Uterus (tissue), 4 donors: ENCODE results near the gene DDX43. TPM values are rescaled to one million over a fixed set of nuclear protein-coding genes. Genes with fewer than 3 reads are reported as not detected.
A peak's percentile ranks its signal among the peaks of the same experiment; 100 is the strongest.

Experiments
- DNase-seq, 2 donors: peaks; one replicate each; pipeline ENCODE4 v3.0.0-alpha.2; 2019 to 2020
- H3K27ac ChIP-seq, 2 donors: fragments of 200-600 bp; sonication (generic); 1 replicate in 1 of 2; 2 replicates in 1 of 2; pipeline ENCODE4 v1.5.1; 2016 to 2018
- H3K27me3 ChIP-seq, 2 donors: fragments of 200-600 bp; sonication (generic); one replicate each; pipeline ENCODE4 v1.5.1; 2018 to 2019; ENCODE audit warnings: control low read depth in 1 of 2
- H3K36me3 ChIP-seq, 2 donors: fragments of 200-600 bp; sonication (generic); one replicate each; pipeline ENCODE4 v1.5.1; 2019; ENCODE audit warnings: control low read depth in 1 of 2
- H3K4me1 ChIP-seq, 2 donors: fragments of 200-600 bp; sonication (generic); one replicate each; pipeline ENCODE4 v1.5.1; 2018 to 2019; ENCODE audit warnings: control low read depth in 1 of 2
- H3K4me3 ChIP-seq, 2 donors: fragments of 200-600 bp; sonication (generic); 1 replicate in 1 of 2; 2 replicates in 1 of 2; pipeline ENCODE4 v1.5.1; 2018 to 2019; ENCODE audit warnings: mild to moderate bottlenecking in 1 of 2
- H3K9me3 ChIP-seq, 2 donors: fragments of 200-600 bp; sonication (generic); one replicate each; pipeline ENCODE4 v1.5.1; 2019; ENCODE audit warnings: control low read depth in 1 of 2
- POLR2A ChIP-seq, 2 donors: fragments of 450-650 bp; IDR thresholded peaks; one replicate each; pipeline ENCODE4 v1.6.1; 2016; ENCODE audit warnings: antibody characterized with exemption in 2 of 2, mild to moderate bottlenecking in 1 of 2, moderate library complexity in 1 of 2
- intact Hi-C: fragments of 100-400 bp; cut with DNase I; formaldehyde crosslinking; loops from one replicate; pipeline ENCODE4 v1.15.1; 2023; ENCODE audit warnings: low total_unique reads
- total RNA-seq, 4 donors: library from RNA; depleted of rRNA in 3 of 4; stranded (reverse); fragments of >200 nt in 3 of 4; gene quantifications; one replicate each; pipeline versions ENCODE4 v1.1.0 to v1.2.4, GENCODE V29; 2014 to 2023
- TF ChIP-seq, protein P1 (sequence below), 4 experiments: fragments of 200-600 bp in 2 of 4; fragments of 450-650 bp in 2 of 4; sonication (generic) in 2 of 4; IDR thresholded peaks; one replicate each; pipeline ENCODE4 v1.5.1; 2016 to 2019; ENCODE audit warnings: antibody characterized with exemption in 4 of 4, mild to moderate bottlenecking in 2 of 4, moderate library complexity in 1 of 4
- donor health status: DM: yes; HTN: yes; CAD: no.

DDX43 gene
- total RNA-seq: 1 to 10 TPM in 1 of 4 donors, under 1 TPM in 1, not detected in 2; 0.43 to 3.7 TPM

DNA sequence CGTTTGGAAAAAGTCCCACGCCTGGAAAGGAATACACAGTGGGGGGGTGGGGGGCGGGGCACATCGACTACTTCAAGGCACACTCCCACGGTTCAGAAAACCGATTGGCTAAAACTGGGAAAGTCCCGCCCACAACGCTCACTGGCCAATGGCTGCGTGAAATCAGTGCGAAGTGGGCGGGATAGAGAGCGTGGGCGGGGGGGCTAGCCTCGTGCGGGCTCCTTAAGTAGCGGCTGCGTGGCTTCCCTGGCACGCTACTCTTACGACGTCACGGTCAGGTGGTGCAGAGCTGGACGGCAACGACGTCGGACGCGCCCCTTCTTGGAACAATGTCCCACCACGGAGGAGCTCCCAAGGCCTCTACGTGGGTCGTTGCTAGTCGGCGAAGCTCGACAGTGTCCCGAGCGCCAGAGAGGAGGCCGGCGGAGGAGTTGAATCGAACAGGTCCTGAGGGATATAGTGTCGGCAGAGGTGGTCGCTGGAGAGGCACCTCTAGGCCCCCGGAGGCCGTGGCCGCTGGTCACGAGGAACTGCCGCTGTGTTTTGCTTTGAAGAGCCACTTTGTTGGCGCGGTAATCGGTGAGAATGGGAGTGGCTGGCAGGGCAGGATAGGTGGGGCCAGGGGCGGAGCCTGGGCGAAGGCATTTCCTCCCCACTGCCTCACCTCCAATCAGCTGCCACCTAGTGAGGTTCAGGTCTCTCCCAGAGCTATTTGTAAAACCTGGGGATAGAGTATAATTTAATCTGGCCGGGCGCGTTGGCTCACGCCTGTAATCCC, at the start of gene DDX43:
Gene DDX43, plus strand, starts transcription at position 252 of the 778 bp plus-strand sequence. Its CDS starts 78 bp downstream, at position 330.
- H3K9me3 ChIP-seq: no peaks in the 10 kb centered on the region
- peak within 1 kb of the TSS in 1 of 2 donors; percentile 13 for H3K4me3 ChIP-seq
- no peaks in the 10 kb centered on the region for H3K4me1 ChIP-seq
- TF ChIP-seq POLR2A (IDR thresholded peaks at IDR 0.05): no peak
- TF ChIP-seq, protein P1, sequence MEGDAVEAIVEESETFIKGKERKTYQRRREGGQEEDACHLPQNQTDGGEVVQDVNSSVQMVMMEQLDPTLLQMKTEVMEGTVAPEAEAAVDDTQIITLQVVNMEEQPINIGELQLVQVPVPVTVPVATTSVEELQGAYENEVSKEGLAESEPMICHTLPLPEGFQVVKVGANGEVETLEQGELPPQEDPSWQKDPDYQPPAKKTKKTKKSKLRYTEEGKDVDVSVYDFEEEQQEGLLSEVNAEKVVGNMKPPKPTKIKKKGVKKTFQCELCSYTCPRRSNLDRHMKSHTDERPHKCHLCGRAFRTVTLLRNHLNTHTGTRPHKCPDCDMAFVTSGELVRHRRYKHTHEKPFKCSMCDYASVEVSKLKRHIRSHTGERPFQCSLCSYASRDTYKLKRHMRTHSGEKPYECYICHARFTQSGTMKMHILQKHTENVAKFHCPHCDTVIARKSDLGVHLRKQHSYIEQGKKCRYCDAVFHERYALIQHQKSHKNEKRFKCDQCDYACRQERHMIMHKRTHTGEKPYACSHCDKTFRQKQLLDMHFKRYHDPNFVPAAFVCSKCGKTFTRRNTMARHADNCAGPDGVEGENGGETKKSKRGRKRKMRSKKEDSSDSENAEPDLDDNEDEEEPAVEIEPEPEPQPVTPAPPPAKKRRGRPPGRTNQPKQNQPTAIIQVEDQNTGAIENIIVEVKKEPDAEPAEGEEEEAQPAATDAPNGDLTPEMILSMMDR (IDR thresholded peaks at IDR 0.05): no peak
- no peaks in the 10 kb centered on the region for H3K27me3 ChIP-seq
- no peaks in the 10 kb centered on the region for H3K36me3 ChIP-seq
- no peak within 1 kb of the TSS for H3K27ac ChIP-seq
- peak; percentile 18 to 50 for DNase-seq
- intact Hi-C loops: no loop called here

DNA sequence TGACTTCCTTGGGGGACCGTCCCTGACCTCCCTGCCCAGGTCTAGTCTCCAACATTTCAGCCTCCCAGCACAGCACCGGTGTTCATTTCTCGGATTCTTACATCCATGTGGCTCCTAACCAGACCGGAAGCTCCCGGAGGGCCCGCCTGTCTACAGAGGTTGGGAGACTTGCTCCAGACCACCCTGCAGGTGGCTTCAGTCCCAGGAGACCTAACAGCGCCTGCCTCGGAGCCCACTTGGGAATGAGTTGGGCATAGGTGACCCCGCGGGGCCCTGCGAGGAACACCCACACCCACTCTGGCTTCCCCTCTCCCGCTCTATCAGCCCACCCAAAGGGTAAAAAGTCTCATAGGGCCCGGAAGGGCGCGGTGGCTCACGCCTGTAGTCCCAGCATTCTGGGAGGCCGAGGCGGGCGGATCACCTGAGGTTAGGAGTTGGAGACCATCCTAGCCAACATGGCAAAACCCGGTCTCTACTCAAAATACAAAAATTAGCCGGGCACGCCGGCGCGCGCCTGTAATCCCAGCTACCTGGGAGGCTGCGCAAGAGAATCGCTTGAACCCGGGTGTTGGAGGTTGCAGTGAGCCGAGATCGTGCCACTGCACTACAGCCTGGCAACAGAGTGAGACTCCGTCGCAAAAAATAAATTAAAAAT, 46.0 kb upstream of the DDX43 start:
- Histone ChIP-seq H3K27ac (no peak overlapping the region), H3K27me3 (no peaks in the 10 kb centered on the region), H3K4me3 (no peak overlapping the region), H3K9me3 (no peaks in the 10 kb centered on the region), H3K4me1 (no peaks in the 10 kb centered on the region), H3K36me3 (no peaks in the 10 kb centered on the region)
- DNase-seq: no peak
- TF ChIP-seq, protein P1 (IDR thresholded peaks at IDR 0.05): no peak
- no peak for TF ChIP-seq POLR2A (IDR thresholded peaks at IDR 0.05)
- intact Hi-C loops: no loop called here

DNA sequence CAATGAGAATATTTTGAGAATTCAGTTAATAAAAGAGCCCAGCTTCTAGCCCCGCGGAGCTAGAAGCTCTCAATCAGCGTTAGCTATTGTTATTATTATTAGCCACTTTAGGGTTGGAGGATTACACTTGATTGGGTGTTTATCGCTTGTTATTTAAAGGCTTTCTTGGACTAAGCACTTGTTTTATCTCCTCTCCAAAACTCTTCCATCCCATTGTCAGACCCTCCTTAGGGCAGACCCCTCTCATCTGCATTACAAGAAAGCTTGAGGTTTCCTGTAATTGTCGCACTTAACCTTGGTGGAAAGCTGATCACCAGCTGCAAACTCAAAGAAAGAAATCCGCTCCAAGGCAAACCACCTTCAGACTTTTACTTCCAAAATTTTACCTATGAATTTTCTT, 45.3 kb upstream of the DDX43 start:
- no peak for DNase-seq

DNA sequence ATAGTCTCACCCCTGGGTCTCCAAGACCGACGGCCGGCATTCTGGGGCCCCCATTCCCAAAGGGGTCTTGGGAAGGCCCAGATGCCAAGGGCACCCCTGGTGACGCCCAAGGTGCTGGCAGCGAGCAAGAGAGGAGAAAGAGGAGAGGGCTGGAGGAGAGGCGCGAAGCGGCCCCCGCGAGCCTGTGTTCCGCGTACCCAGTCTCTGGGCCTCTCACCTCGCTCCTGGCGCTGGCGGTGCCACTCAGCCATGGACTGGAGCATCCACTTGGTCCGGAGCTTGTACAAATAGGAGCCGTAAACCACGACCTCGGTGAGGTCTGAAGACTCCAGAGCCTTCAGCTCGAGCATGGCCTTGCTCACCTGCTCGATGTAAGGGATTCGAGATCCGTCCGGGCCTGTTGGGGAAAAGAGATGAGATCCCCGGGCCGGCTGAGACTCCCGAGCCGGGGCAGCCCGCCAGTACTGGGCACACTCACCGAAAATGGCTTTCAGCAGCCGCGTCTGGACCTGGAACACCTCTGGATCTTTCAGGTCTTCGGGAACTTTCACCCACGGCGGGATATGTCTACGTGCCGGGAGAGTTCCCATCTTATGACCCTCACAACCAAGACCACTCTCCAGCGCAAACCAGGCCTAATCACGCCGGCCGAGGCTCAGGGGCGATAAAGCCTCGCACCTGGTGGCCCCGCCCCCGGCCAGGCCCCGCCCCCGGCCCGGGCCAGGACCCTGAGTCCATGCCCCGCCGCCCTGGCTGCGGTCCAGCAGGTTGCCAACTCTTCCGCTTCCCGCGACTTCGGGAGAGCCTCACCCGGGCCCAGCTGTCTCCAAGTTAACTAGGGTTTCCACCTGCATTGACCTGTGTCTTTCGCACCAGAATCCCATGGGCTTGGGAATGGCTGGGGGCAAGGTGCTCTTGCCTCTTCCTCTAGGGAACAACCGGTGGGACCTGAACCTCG, 40.7 kb upstream of the DDX43 start, which contains the start of gene DPPA5:
Gene DPPA5, minus strand, starts transcription at position 641 of the 958 bp plus-strand sequence. Its CDS starts 51 bp downstream, at position 590.
- TF ChIP-seq, protein P1 (IDR thresholded peaks at IDR 0.05): no peak
- intact Hi-C loops: no loop called here
- DNase-seq: no peak

More for the DNA sequence above, 45.3 kb upstream of the DDX43 start:
- intact Hi-C loops: no loop called here
- Histone ChIP-seq H3K36me3 (no peaks in the 10 kb centered on the region), H3K27me3 (no peaks in the 10 kb centered on the region), H3K4me3 (no peak overlapping the region), H3K9me3 (no peaks in the 10 kb centered on the region), H3K27ac (no peak overlapping the region), H3K4me1 (no peaks in the 10 kb centered on the region)
- TF ChIP-seq POLR2A (IDR thresholded peaks at IDR 0.05): no peak
- TF ChIP-seq, protein P1 (IDR thresholded peaks at IDR 0.05): no peak

More for the DNA sequence above, 40.7 kb upstream of the DDX43 start, which contains the start of gene DPPA5:
- H3K27me3 ChIP-seq: no peaks in the 10 kb centered on the region
- H3K36me3 ChIP-seq: no peaks in the 10 kb centered on the region
- H3K4me3 ChIP-seq: no peak within 1 kb of the TSS
- no peaks in the 10 kb centered on the region for H3K9me3 ChIP-seq
- H3K4me1 ChIP-seq: no peaks in the 10 kb centered on the region
- no peak within 1 kb of the TSS for H3K27ac ChIP-seq
